DOHH2 (cell line): ENCODE measurements around the gene C21orf58.
A peak's percentile ranks its signal among the peaks of the same experiment; 100 is the strongest.

Source experiments
- H3F3A ChIP-seq: fragments of 200-600 bp; sonication (generic), shearing (Covaris generic); 2 replicates; pipeline ENCODE4 v1.6.0; 2016; ENCODE audit warnings: antibody characterized with exemption, mild to moderate bottlenecking; ENCODE audit not compliant: control insufficient read depth, insufficient read depth
- H3K27ac ChIP-seq: fragments of 200-600 bp; sonication (generic); 2 replicates; pipeline ENCODE4 v1.5.1; 2014; ENCODE audit warnings: low read depth, mild to moderate bottlenecking, low read length, moderate library complexity
- H3K27me3 ChIP-seq: fragments of 200-600 bp; sonication (generic); 2 replicates; pipeline ENCODE4 v1.6.1; 2014; ENCODE audit warnings: mild to moderate bottlenecking, low read length, mixed read lengths; ENCODE audit not compliant: control insufficient read depth
- H3K36me3 ChIP-seq: fragments of 200-600 bp; sonication (generic); 2 replicates; pipeline ENCODE4 v1.6.1; 2014; ENCODE audit warnings: mild to moderate bottlenecking, low read length, moderate library complexity, mixed read lengths; ENCODE audit not compliant: control insufficient read depth
- H3K4me1 ChIP-seq: fragments of 200-600 bp; sonication (generic); 2 replicates; pipeline ENCODE4 v1.6.1; 2014; ENCODE audit warnings: mild to moderate bottlenecking, low read length, mixed read lengths; ENCODE audit not compliant: control insufficient read depth
- H3K4me2 ChIP-seq: fragments of 200-600 bp; sonication (generic); 2 replicates; pipeline ENCODE4 v1.6.0; 2014; ENCODE audit warnings: mild to moderate bottlenecking, low read length, moderate library complexity
- H3K4me3 ChIP-seq: fragments of 200-600 bp; sonication (generic); 2 replicates; pipeline ENCODE4 v1.5.1; 2014; ENCODE audit warnings: mild to moderate bottlenecking, low read length, mixed read lengths
- H3K79me2 ChIP-seq: fragments of 200-600 bp; sonication (generic); 2 replicates; pipeline ENCODE4 v1.6.1; 2014; ENCODE audit warnings: mild to moderate bottlenecking, low read length, mixed read lengths; ENCODE audit not compliant: control insufficient read depth
- H3K9me2 ChIP-seq: fragments of 200-600 bp; sonication (generic); replicated peaks from 2 replicates; pipeline ENCODE4 v1.6.1; 2014; ENCODE audit warnings: mild to moderate bottlenecking, low read length, mixed read lengths; ENCODE audit not compliant: control insufficient read depth
- H3K9me3 ChIP-seq: fragments of 200-600 bp; sonication (generic); 2 replicates; pipeline ENCODE4 v1.6.1; 2014; ENCODE audit warnings: antibody characterized with exemption, low read length, mixed read lengths; ENCODE audit not compliant: control insufficient read depth, insufficient read depth
- H4K20me1 ChIP-seq: fragments of 200-600 bp; sonication (generic); 2 replicates; pipeline ENCODE4 v1.6.0; 2014; ENCODE audit warnings: low read depth, mild to moderate bottlenecking, antibody characterized with exemption, low read length, moderate library complexity; ENCODE audit not compliant: control insufficient read depth, insufficient read depth
- CTCF ChIP-seq: fragments of 200-600 bp; sonication (generic); IDR thresholded peaks from one replicate; pipeline ENCODE4 v1.5.1; 2014; ENCODE audit warnings: antibody characterized with exemption, mild to moderate bottlenecking, low read depth, low read length; ENCODE audit not compliant: poor library complexity, severe bottlenecking
- EZH2phosphoT487 ChIP-seq: fragments of 200-600 bp; sonication (generic); IDR thresholded peaks from 2 replicates; pipeline ENCODE4 v1.6.1; 2017; ENCODE audit warnings: borderline replicate concordance, mild to moderate bottlenecking, antibody characterized with exemption, low read length, moderate library complexity, mixed read lengths

The C21orf58 gene

GRCh38 chr21:46285206-46285661, 38.4 kb downstream of the C21orf58 start, which contains the start of gene MCM3AP:
MCM3AP (minus strand) TSS chr21:46285611; CDS start chr21:46285286, 325 bp downstream.
- 0 out of 2 replicates have a peak, but pooled peaks cover 5% of the 10 kb centered on the region for H4K20me1 ChIP-seq
- H3K4me2 ChIP-seq = peak within 1 kb of the TSS; percentile 81
- peak within 1 kb of the TSS; percentile 96 for H3K4me3 ChIP-seq
- peaks cover 40% of the 10 kb centered on the region for H3K4me1 ChIP-seq
- H3K9me3 ChIP-seq = no peaks in the 10 kb centered on the region
- peak within 1 kb of the TSS; percentile 84 for H3K27ac ChIP-seq
- peaks cover 5% of the 10 kb centered on the region; the same call in 1 of the 2 replicates for H3F3A ChIP-seq
- TF ChIP-seq EZH2phosphoT487 (no peak), CTCF (no peak)
- peaks cover 88% of the 10 kb centered on the region for H3K79me2 ChIP-seq
- peaks cover 62% of the 10 kb centered on the region for H3K36me3 ChIP-seq
- no peaks in the 10 kb centered on the region for H3K27me3 ChIP-seq
- no peaks in the 10 kb centered on the region for H3K9me2 ChIP-seq

- Histone ChIP-seq H3K36me3 (peaks cover 62% of the 10 kb centered on the region), H3K9me2 (no peaks in the 10 kb centered on the region), H4K20me1 (0 out of 2 replicates have a peak, but pooled peaks cover 5% of the 10 kb centered on the region), H3K9me3 (no peaks in the 10 kb centered on the region), H3K4me1 (peaks cover 37% of the 10 kb centered on the region), H3K79me2 (peaks cover 88% of the 10 kb centered on the region), H3F3A (peaks cover 5% of the 10 kb centered on the region; the same call in 1 of the 2 replicates), H3K4me2 (peak overlapping the region; percentile 81), H3K4me3 (peak overlapping the region; percentile 96), H3K27ac (peak overlapping the region; percentile 84; the same call in 1 of the 2 replicates), H3K27me3 (no peaks in the 10 kb centered on the region)
- no peak for TF ChIP-seq CTCF
- TF ChIP-seq EZH2phosphoT487 = no peak
These were observed 38.9 kb downstream of the C21orf58 start for GRCh38 chr21:46284733-46285132.

GRCh38 chr21:46284077-46284644, 39.5 kb downstream of the C21orf58 start:
- Histone ChIP-seq H3K9me3 (no peaks in the 10 kb centered on the region), H3K36me3 (peaks cover 66% of the 10 kb centered on the region), H3K27me3 (no peaks in the 10 kb centered on the region), H4K20me1 (0 out of 2 replicates have a peak, but pooled peaks cover 5% of the 10 kb centered on the region), H3K4me3 (peak overlapping the region; percentile 96), H3K4me2 (peak overlapping the region; percentile 81), H3F3A (peaks cover 5% of the 10 kb centered on the region; the same call in 1 of the 2 replicates), H3K4me1 (peaks cover 36% of the 10 kb centered on the region), H3K9me2 (no peaks in the 10 kb centered on the region), H3K79me2 (peaks cover 91% of the 10 kb centered on the region), H3K27ac (no peak overlapping the region)
- no peak for TF ChIP-seq EZH2phosphoT487
- no peak for TF ChIP-seq CTCF
